Measurements from ENCODE around the gene CFAP65.

CFAP65 gene

DNA sequence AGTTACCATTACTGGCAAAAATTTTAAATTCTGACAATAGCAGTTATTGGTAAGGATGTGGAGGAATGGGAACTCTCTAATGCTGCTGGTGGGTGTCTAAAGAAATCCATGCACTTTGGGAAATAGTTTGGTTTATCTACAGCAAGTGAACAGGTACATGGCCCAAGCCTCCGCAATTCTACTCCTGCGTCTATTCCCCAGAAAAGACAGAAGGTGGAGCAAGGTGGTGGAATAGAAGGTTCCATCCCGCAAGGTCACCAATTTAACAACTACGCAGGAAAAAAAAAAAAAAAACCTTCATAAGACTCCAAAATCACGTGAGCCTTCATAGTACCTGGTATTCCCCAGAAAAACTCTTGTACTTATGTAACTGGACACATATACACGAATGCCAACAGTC lies 6.5 kb downstream of the CFAP65 start:
- Histone ChIP-seq H3K27ac (ENCODE audit: low read depth, low read length) (no peak overlapping the region), H3K27me3 (ENCODE audit: insufficient read depth, low read length) (no peaks in the 10 kb centered on the region), H3K14ac (ENCODE audit: low read length) (no peak overlapping the region), H3K23ac (ENCODE audit: low read length) (no peak overlapping the region), H3K79me2 (ENCODE audit: control insufficient read depth, insufficient read depth, low read length, poor library complexity) (no peaks in the 10 kb centered on the region), H3K79me1 (ENCODE audit: low read length) (no peaks in the 10 kb centered on the region), H2AK5ac (ENCODE audit: low read length) (no peak overlapping the region), H3K18ac (ENCODE audit: low read length) (no peak overlapping the region), H3K9me3 (ENCODE audit: insufficient read depth, low read depth, low read length) (no peaks in the 10 kb centered on the region), H2BK5ac (ENCODE audit: low read depth, low read length, poor library complexity) (no peak overlapping the region), H4K12ac (ENCODE audit: low read depth, low read length) (no peak overlapping the region), H2AFZ (ENCODE audit: insufficient read depth, low read length, poor library complexity) (no peak overlapping the region), H3K4me3 (ENCODE audit: low read depth, low read length) (no peak overlapping the region), H2BK12ac (ENCODE audit: low read length) (no peak overlapping the region), H2BK120ac (ENCODE audit: insufficient read depth, low read length, poor library complexity) (no peak overlapping the region), H3K4me2 (ENCODE audit: low read length) (no peak overlapping the region), H4K8ac (ENCODE audit: low read depth, low read length) (no peak overlapping the region), H3K4ac (ENCODE audit: low read depth, low read length) (no peak overlapping the region), H4K91ac (ENCODE audit: low read depth, low read length) (no peak overlapping the region), H3K9ac (ENCODE audit: low read length) (no peak overlapping the region), H3K4me1 (ENCODE audit: control insufficient read depth in 1 of 2, insufficient read depth in 2 of 2, low read length in 2 of 2) (no peaks in the 10 kb centered on the region), H3K36me3 (ENCODE audit: control insufficient read depth in 1 of 2, insufficient read depth in 2 of 2, low read length in 2 of 2) (no peaks in the 10 kb centered on the region)
- no peak for DNase-seq
- no CpG with 5 or more reads among the region's 6 CpGs for WGBS (ENCODE audit: extremely low coverage, insufficient coverage, insufficient read length)

DNA sequence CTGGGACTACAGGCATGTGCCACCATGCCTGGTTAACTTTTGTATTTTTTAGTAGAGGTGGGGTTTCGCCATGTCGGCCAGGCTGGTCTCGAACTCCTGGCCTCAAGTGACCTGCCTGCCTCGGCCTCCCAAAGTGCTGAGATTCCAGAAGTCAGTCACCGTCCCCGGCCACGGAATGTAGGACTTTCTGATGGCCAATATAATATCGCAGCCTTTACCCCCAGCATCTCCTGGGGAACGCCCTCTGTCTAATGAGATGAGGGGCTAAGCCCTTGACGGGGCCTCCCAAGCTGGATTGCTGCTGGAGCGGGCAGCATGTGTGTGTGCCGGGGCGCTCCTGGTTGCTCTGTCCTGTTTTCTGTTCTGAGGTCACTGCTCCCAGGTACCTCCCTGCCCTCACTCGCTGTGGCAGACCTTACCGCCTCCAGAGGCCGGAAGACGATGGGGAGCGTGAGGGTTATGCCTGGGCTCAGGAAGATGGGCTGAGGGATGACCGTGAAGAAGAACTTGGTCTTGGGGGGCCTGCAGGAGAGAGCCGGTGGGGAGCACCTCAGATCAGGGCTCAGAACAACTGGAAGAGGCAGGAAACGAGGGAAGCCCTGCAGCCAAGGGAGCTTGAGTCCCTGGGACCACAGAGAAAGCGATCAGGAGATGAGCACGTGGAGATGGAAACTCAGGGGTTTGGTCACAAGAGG lies 9.1 kb downstream of the CFAP65 start:
- Histone ChIP-seq H2AK5ac (ENCODE audit: low read length) (no peak overlapping the region), H3K79me1 (ENCODE audit: low read length) (no peaks in the 10 kb centered on the region), H3K4me2 (ENCODE audit: low read length) (no peak overlapping the region), H3K9me3 (ENCODE audit: insufficient read depth, low read depth, low read length) (no peaks in the 10 kb centered on the region), H2AFZ (ENCODE audit: insufficient read depth, low read length, poor library complexity) (no peak overlapping the region), H4K12ac (ENCODE audit: low read depth, low read length) (no peak overlapping the region), H3K27ac (ENCODE audit: low read depth, low read length) (no peak overlapping the region), H3K27me3 (ENCODE audit: insufficient read depth, low read length) (no peaks in the 10 kb centered on the region), H3K4ac (ENCODE audit: low read depth, low read length) (no peak overlapping the region), H4K91ac (ENCODE audit: low read depth, low read length) (no peak overlapping the region), H3K4me1 (ENCODE audit: control insufficient read depth in 1 of 2, insufficient read depth in 2 of 2, low read length in 2 of 2) (no peaks in the 10 kb centered on the region), H2BK120ac (ENCODE audit: insufficient read depth, low read length, poor library complexity) (no peak overlapping the region), H3K4me3 (ENCODE audit: low read depth, low read length) (no peak overlapping the region), H4K8ac (ENCODE audit: low read depth, low read length) (no peak overlapping the region), H3K18ac (ENCODE audit: low read length) (no peak overlapping the region), H2BK12ac (ENCODE audit: low read length) (no peak overlapping the region), H3K14ac (ENCODE audit: low read length) (no peak overlapping the region), H3K23ac (ENCODE audit: low read length) (no peak overlapping the region), H2BK5ac (ENCODE audit: low read depth, low read length, poor library complexity) (no peak overlapping the region), H3K9ac (ENCODE audit: low read length) (no peak overlapping the region), H3K79me2 (ENCODE audit: control insufficient read depth, insufficient read depth, low read length, poor library complexity) (no peaks in the 10 kb centered on the region), H3K36me3 (ENCODE audit: control insufficient read depth in 1 of 2, insufficient read depth in 2 of 2, low read length in 2 of 2) (no peaks in the 10 kb centered on the region)
- DNase-seq = no peak
- WGBS (ENCODE audit: extremely low coverage, insufficient coverage, insufficient read length) = no CpG with 5 or more reads among the region's 23 CpGs

DNA sequence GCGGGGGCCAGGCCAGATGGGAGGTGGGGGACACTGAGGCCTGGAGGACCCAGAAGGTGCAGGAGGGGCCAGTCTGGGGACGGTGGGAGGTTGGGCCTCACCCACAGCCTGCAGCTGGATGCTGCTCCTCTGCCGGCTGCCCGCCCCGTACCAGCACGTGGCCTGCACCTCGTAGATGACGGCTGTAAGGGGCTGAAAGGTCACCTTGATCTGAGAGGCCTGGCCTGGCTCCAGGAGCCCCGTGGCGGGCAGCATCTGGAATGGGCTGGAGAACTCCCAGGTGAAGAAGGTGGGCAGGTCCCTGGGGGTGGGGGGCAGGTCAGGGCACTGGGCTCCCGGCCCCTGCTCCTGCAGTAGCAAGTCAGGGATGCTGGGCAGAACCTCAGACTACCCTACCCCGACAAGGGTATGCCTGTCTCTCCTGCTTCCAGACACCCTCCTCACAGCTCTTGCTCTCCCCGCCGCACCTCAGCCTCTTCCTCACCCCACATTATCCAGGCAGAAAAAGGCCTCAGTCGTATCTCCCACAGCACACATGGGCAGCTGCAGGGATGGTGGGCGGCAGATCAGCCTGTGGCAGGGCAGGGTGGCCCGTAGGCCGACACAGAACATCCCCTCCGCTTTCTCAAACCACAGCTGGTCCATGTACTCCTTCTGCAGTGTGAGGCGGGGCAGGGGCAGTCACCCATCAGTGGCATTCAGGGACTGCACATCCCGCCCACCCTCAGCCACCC lies 10.1 kb downstream of the CFAP65 start:
- Histone ChIP-seq H2BK5ac (ENCODE audit: low read depth, low read length, poor library complexity) (no peak overlapping the region), H3K4me3 (ENCODE audit: low read depth, low read length) (no peak overlapping the region), H3K4me1 (ENCODE audit: control insufficient read depth in 1 of 2, insufficient read depth in 2 of 2, low read length in 2 of 2) (no peaks in the 10 kb centered on the region), H4K12ac (ENCODE audit: low read depth, low read length) (no peak overlapping the region), H3K9ac (ENCODE audit: low read length) (no peak overlapping the region), H3K23ac (ENCODE audit: low read length) (no peak overlapping the region), H4K8ac (ENCODE audit: low read depth, low read length) (no peak overlapping the region), H2AK5ac (ENCODE audit: low read length) (no peak overlapping the region), H3K27ac (ENCODE audit: low read depth, low read length) (no peak overlapping the region), H2BK12ac (ENCODE audit: low read length) (no peak overlapping the region), H2BK120ac (ENCODE audit: insufficient read depth, low read length, poor library complexity) (no peak overlapping the region), H3K36me3 (ENCODE audit: control insufficient read depth in 1 of 2, insufficient read depth in 2 of 2, low read length in 2 of 2) (no peaks in the 10 kb centered on the region), H3K4ac (ENCODE audit: low read depth, low read length) (no peak overlapping the region), H2AFZ (ENCODE audit: insufficient read depth, low read length, poor library complexity) (no peak overlapping the region), H3K18ac (ENCODE audit: low read length) (no peak overlapping the region), H3K27me3 (ENCODE audit: insufficient read depth, low read length) (no peaks in the 10 kb centered on the region), H4K91ac (ENCODE audit: low read depth, low read length) (no peak overlapping the region), H3K4me2 (ENCODE audit: low read length) (no peak overlapping the region), H3K79me2 (ENCODE audit: control insufficient read depth, insufficient read depth, low read length, poor library complexity) (no peaks in the 10 kb centered on the region), H3K9me3 (ENCODE audit: insufficient read depth, low read depth, low read length) (no peaks in the 10 kb centered on the region), H3K79me1 (ENCODE audit: low read length) (no peaks in the 10 kb centered on the region), H3K14ac (ENCODE audit: low read length) (no peak overlapping the region)
- no peak for DNase-seq
- no CpG with 5 or more reads among the region's 21 CpGs for WGBS (ENCODE audit: extremely low coverage, insufficient coverage, insufficient read length)

DNA sequence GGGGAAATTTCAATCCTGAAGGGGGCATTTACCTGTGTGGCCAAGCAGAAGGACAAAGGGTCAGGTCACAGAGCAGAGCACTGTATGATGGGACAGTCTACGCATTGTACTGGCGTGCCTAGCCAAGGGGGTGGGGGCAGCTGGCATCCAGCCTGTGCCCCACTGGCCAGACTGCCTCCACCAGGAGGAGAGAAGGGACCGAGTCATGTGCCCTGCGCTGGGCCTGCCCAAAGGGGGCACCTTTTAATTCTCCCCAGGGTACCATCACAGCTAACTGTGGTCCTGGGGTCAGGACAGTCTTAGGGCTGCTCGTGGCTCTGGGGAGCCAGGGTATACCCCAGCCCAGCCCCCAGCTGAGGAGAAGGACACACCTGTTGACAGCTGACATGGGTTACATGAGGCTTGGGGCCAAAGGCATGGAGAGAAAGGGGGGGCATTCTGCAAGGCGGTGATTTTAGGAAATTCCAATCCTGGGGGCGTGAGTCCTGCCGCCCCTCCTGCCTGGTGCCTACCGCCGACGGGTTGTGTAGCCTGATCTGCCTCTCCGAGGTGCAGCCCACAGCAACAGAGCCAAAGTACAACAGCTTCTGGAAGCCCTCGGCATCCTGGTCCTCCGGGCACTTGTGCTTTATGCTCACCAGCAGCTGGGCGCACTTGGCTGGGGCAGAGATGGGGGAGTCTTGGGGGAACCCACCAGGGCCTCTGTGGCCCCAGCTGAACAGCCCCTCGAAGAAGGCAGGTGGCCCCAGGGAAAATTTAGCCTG lies 11.0 kb downstream of the CFAP65 start:
- H3K4ac ChIP-seq (ENCODE audit: low read depth, low read length) = no peak overlapping the region
- H3K23ac ChIP-seq (ENCODE audit: low read length) = no peak overlapping the region
- no peak overlapping the region for H2BK120ac ChIP-seq (ENCODE audit: insufficient read depth, low read length, poor library complexity)
- no peak overlapping the region for H2BK5ac ChIP-seq (ENCODE audit: low read depth, low read length, poor library complexity)
- H3K9me3 ChIP-seq (ENCODE audit: insufficient read depth, low read depth, low read length) = no peaks in the 10 kb centered on the region
- H2AK5ac ChIP-seq (ENCODE audit: low read length) = no peak overlapping the region
- no peak overlapping the region for H3K9ac ChIP-seq (ENCODE audit: low read length)
- no peak overlapping the region for H3K4me3 ChIP-seq (ENCODE audit: low read depth, low read length)
- H4K91ac ChIP-seq (ENCODE audit: low read depth, low read length) = no peak overlapping the region
- H2AFZ ChIP-seq (ENCODE audit: insufficient read depth, low read length, poor library complexity) = no peak overlapping the region
- no peak overlapping the region for H3K14ac ChIP-seq (ENCODE audit: low read length)
- no peaks in the 10 kb centered on the region for H3K4me1 ChIP-seq (ENCODE audit: control insufficient read depth in 1 of 2, insufficient read depth in 2 of 2, low read length in 2 of 2)
- H3K27me3 ChIP-seq (ENCODE audit: insufficient read depth, low read length) = no peaks in the 10 kb centered on the region
- H3K79me2 ChIP-seq (ENCODE audit: control insufficient read depth, insufficient read depth, low read length, poor library complexity) = no peaks in the 10 kb centered on the region
- no CpG with 5 or more reads among the region's 16 CpGs for WGBS (ENCODE audit: extremely low coverage, insufficient coverage, insufficient read length)
- H4K8ac ChIP-seq (ENCODE audit: low read depth, low read length) = no peak overlapping the region
- no peak overlapping the region for H3K27ac ChIP-seq (ENCODE audit: low read depth, low read length)
- H4K12ac ChIP-seq (ENCODE audit: low read depth, low read length) = no peak overlapping the region
- H2BK12ac ChIP-seq (ENCODE audit: low read length) = no peak overlapping the region
- no peaks in the 10 kb centered on the region for H3K79me1 ChIP-seq (ENCODE audit: low read length)
- H3K36me3 ChIP-seq (ENCODE audit: control insufficient read depth in 1 of 2, insufficient read depth in 2 of 2, low read length in 2 of 2) = no peaks in the 10 kb centered on the region
- H3K18ac ChIP-seq (ENCODE audit: low read length) = no peak overlapping the region
- H3K4me2 ChIP-seq (ENCODE audit: low read length) = no peak overlapping the region
- no peak for DNase-seq

Measured in trophoblast cell (in vitro differentiated cells and primary cell).